Natural killer cell (primary cell): Measurements from ENCODE around the gene OVCA2. TPM values are rescaled to one million over a fixed set of nuclear protein-coding genes. Genes with fewer than 3 reads are reported as not detected.

Source experiments
- ATAC-seq, 3 donors: fragments of 150-1000 bp in 2 of 3; fragments of 200-7000 bp in 1 of 3; cut with Tn5 transposase; 1 replicate in 1 of 3; 2 replicates in 2 of 3; pipeline ENCODE4 v1.10.0; 2021; ENCODE audit warnings: mild to moderate bottlenecking in 2 of 3, moderate library complexity in 2 of 3
- DNase-seq, 2 donors: peaks; one replicate each; pipeline versions ENCODE4 v3.0.0 to v3.0.0-alpha.2; 2013 to 2021; ENCODE audit warnings: mixed read lengths in 1 of 2
- H3K27ac ChIP-seq: one replicate; pipeline ENCODE4 v1.5.1; 2013; ENCODE audit warnings: mild to moderate bottlenecking, low read length
- H3K27me3 ChIP-seq: one replicate; pipeline ENCODE4 v1.6.1; 2013; ENCODE audit warnings: low read length; ENCODE audit not compliant: control insufficient read depth, insufficient read depth
- H3K36me3 ChIP-seq: one replicate; pipeline ENCODE4 v1.6.1; 2013; ENCODE audit warnings: low read length; ENCODE audit not compliant: control insufficient read depth, insufficient read depth
- H3K4me1 ChIP-seq: one replicate; pipeline ENCODE4 v1.6.1; 2013; ENCODE audit warnings: low read length; ENCODE audit not compliant: control insufficient read depth, insufficient read depth
- H3K4me3 ChIP-seq: one replicate; pipeline ENCODE4 v1.5.1; 2013; ENCODE audit warnings: low read length
- H3K9me3 ChIP-seq: one replicate; pipeline ENCODE4 v1.6.1; 2013; ENCODE audit warnings: low read length; ENCODE audit not compliant: control insufficient read depth, insufficient read depth
- H3K27ac Mint-ChIP-seq, 2 donors: one replicate each; pipeline ENCODE4 v1.8.0; 2022; ENCODE audit warnings: mild to moderate bottlenecking in 2 of 2, mixed read lengths in 2 of 2, moderate library complexity in 1 of 2
- H3K27me3 Mint-ChIP-seq, 2 donors: one replicate each; pipeline ENCODE4 v1.8.0; 2022; ENCODE audit warnings: low read depth in 2 of 2, mixed read lengths in 2 of 2
- H3K36me3 Mint-ChIP-seq: one replicate; pipeline ENCODE4 v1.8.0; 2022; ENCODE audit warnings: mixed read lengths
- H3K4me1 Mint-ChIP-seq, 2 donors: one replicate each; pipeline ENCODE4 v1.8.0; 2022; ENCODE audit warnings: mixed read lengths in 2 of 2
- H3K4me3 Mint-ChIP-seq: one replicate; pipeline ENCODE4 v1.8.0; 2022; ENCODE audit warnings: mild to moderate bottlenecking, moderate library complexity, mixed read lengths
- H3K9me3 Mint-ChIP-seq, 2 donors: one replicate each; pipeline ENCODE4 v1.8.0; 2022; ENCODE audit warnings: mixed read lengths in 2 of 2
- WGBS: methylation state at CpG from one replicate; pipeline ENCODE4 v1.1.7; 2013; ENCODE audit warnings: missing lambda C conversion rate; ENCODE audit not compliant: insufficient coverage; 5-methylcytosine and 5-hydroxymethylcytosine counted together
- intact Hi-C: fragments of 100-400 bp; cut with micrococcal nuclease; formaldehyde crosslinking; loops from one replicate; pipeline ENCODE4 v1.14.2; 2022
- total RNA-seq, 4 donors: library from RNA; stranded (reverse); fragments of 120-200 nt in 1 of 4; gene quantifications; one replicate each; pipeline versions ENCODE4 v1.2.3 to v1.2.4, GENCODE V29; 2013 to 2022
- TF ChIP-seq, protein P1 (sequence below): fragments of 200-600 bp; IDR thresholded peaks from one replicate; pipeline ENCODE4 v1.8.0; 2022; ENCODE audit warnings: antibody characterized with exemption

Gene OVCA2
- total RNA-seq, 3 donors from 2014 or later (not counting 1 experiment from before 2014, with no cell fraction given): 27.9 to 33.8 (median 28.5) TPM

DNA sequence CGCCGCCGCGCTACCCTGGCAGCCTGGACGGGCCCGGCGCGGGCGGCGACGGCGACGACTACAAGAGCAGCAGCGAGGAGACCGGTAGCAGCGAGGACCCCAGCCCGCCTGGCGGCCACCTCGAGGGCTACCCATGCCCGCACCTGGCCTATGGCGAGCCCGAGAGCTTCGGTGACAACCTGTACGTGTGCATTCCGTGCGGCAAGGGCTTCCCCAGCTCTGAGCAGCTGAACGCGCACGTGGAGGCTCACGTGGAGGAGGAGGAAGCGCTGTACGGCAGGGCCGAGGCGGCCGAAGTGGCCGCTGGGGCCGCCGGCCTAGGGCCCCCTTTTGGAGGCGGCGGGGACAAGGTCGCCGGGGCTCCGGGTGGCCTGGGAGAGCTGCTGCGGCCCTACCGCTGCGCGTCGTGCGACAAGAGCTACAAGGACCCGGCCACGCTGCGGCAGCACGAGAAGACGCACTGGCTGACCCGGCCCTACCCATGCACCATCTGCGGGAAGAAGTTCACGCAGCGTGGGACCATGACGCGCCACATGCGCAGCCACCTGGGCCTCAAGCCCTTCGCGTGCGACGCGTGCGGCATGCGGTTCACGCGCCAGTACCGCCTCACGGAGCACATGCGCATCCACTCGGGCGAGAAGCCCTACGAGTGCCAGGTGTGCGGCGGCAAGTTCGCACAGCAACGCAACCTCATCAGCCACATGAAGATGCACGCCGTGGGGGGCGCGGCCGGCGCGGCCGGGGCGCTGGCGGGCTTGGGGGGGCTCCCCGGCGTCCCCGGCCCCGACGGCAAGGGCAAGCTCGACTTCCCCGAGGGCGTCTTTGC, 16.2 kb downstream of the OVCA2 start:
- H3K27me3 Mint-ChIP-seq: no peaks in the 10 kb centered on the region
- H3K4me3 Mint-ChIP-seq: peak overlapping the region; percentile 58
- Histone ChIP-seq H3K27ac (no peak overlapping the region), H3K4me3 (no peak overlapping the region), H3K27me3 (no peaks in the 10 kb centered on the region), H3K4me1 (peaks cover 47% of the 10 kb centered on the region), H3K9me3 (no peaks in the 10 kb centered on the region), H3K36me3 (peaks cover 3% of the 10 kb centered on the region)
- H3K36me3 Mint-ChIP-seq: no peaks in the 10 kb centered on the region
- intact Hi-C loops: no loop called here
- TF ChIP-seq, protein P1, sequence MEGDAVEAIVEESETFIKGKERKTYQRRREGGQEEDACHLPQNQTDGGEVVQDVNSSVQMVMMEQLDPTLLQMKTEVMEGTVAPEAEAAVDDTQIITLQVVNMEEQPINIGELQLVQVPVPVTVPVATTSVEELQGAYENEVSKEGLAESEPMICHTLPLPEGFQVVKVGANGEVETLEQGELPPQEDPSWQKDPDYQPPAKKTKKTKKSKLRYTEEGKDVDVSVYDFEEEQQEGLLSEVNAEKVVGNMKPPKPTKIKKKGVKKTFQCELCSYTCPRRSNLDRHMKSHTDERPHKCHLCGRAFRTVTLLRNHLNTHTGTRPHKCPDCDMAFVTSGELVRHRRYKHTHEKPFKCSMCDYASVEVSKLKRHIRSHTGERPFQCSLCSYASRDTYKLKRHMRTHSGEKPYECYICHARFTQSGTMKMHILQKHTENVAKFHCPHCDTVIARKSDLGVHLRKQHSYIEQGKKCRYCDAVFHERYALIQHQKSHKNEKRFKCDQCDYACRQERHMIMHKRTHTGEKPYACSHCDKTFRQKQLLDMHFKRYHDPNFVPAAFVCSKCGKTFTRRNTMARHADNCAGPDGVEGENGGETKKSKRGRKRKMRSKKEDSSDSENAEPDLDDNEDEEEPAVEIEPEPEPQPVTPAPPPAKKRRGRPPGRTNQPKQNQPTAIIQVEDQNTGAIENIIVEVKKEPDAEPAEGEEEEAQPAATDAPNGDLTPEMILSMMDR: no peak
- H3K4me1 Mint-ChIP-seq: peaks cover 16 to 33% of the 10 kb centered on the region in 2 donors
- no peak for ATAC-seq
- peak in 1 of 2 donors; percentile 57 for DNase-seq
- H3K27ac Mint-ChIP-seq: peak overlapping the region in 1 of 2 donors; percentile 23
- WGBS: 49% methylated on average over 98 of the region's 98 CpGs
- no peaks in the 10 kb centered on the region for H3K9me3 Mint-ChIP-seq

DNA sequence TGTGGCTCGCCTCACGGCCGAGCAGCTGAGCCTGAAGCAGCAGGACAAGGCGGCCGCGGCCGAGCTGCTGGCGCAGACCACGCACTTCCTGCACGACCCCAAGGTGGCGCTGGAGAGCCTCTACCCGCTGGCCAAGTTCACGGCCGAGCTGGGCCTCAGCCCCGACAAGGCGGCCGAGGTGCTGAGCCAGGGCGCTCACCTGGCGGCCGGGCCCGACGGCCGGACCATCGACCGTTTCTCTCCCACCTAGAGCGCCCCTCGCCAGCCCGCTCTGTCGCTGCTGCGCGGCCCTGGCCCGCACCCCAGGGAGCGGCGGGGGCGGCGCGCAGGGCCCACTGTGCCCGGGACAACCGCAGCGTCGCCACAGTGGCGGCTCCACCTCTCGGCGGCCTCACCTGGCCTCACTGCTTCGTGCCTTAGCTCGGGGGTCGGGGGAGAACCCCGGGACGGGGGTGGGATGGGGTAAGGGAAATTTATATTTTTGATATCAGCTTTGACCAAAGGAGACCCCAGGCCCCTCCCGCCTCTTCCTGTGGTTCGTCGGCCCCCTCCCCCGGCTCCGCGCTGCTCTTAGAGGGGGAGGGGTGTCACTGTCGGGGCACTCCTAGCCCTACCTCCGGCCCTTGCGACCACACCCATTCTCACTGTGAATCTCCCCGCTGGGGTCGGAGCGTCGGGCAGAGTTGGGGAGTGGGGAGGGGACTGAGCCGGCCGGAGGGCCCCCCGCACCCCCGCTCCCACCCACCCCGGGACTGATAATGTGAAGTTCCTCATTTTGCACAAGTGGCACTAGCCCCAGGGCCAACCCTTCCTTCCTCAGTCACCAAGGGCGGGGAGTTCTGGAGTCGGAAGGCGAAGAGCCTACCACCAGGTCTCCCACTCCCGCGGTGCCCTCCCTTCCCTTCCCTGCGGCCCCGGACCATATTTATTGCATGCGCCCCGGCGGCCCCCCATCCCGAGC, 17.0 kb downstream of the OVCA2 start:
- peak overlapping the region; percentile 15 for H3K4me3 ChIP-seq
- TF ChIP-seq, protein P1: peak; percentile 86
- peak; percentile 24 to 58 (median 35) for ATAC-seq

DNA sequence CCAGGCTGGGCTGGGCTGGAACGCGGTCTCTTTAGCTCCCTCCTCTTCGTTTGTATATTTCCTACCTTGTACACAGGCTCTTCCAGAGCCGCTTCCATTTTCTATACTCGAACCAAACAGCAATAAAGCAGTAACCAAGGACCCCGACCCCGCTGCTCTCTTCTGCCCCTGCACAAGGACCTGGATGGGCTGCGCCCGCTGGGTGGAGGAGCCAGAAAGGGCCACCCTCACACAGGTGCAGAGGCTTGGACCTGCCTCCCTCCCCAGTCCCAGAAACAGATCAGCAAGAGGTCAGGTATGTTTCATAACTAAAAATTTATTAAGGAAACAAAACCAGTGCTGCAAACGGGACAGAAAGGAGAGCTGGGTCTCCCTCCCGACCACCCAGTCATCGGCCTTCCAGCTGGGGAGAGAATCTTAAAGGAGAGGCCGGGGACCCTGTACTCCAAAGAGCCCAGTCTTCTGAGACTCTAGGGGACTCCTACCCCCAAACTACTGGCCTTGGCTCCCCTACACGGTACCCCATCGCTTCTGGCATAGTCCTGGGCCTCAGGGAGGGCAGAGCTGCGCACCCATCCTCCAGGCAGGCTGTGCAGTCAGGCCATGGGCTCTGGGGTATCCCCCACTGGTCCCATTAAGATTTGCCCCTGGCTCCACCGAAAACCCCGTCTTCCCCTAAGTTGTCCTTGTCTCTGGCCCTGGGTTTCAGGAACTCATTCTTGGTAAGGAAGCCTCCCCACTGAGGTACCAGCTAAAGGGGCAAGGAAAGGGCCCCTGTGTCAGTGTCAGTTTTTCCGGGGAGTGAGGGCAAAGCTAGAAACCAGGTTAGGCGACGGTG, 17.9 kb downstream of the OVCA2 start:
- Mint-ChIP-seq H3K4me3 (peak overlapping the region; percentile 82), H3K36me3 (no peaks in the 10 kb centered on the region), H3K4me1 (peaks cover 14 to 38% of the 10 kb centered on the region in 2 donors), H3K27ac (peak overlapping the region; percentile 79 to 80), H3K27me3 (no peaks in the 10 kb centered on the region), H3K9me3 (no peaks in the 10 kb centered on the region)
- Histone ChIP-seq H3K4me1 (peaks cover 41% of the 10 kb centered on the region), H3K9me3 (no peaks in the 10 kb centered on the region), H3K27ac (no peak overlapping the region), H3K4me3 (no peak overlapping the region), H3K36me3 (peaks cover 11% of the 10 kb centered on the region), H3K27me3 (no peaks in the 10 kb centered on the region)
- WGBS: 75% methylated on average over 21 of the region's 21 CpGs
- intact Hi-C loops: no loop called here
- no peak for DNase-seq
- ATAC-seq: no peak
- TF ChIP-seq, protein P1: no peak

More for the DNA sequence above, 17.0 kb downstream of the OVCA2 start:
- no peaks in the 10 kb centered on the region for H3K27me3 Mint-ChIP-seq
- Histone ChIP-seq H3K36me3 (peaks cover 10% of the 10 kb centered on the region), H3K27me3 (no peaks in the 10 kb centered on the region), H3K9me3 (no peaks in the 10 kb centered on the region), H3K27ac (no peak overlapping the region), H3K4me1 (peaks cover 41% of the 10 kb centered on the region)
- WGBS: 7% methylated on average over 67 of the region's 78 CpGs
- intact Hi-C loops: no loop called here
- DNase-seq: peak; percentile 80 to 81
- peak overlapping the region; percentile 82 for H3K4me3 Mint-ChIP-seq
- H3K27ac Mint-ChIP-seq: peak overlapping the region; percentile 79 to 80
- no peaks in the 10 kb centered on the region for H3K9me3 Mint-ChIP-seq
- no peaks in the 10 kb centered on the region for H3K36me3 Mint-ChIP-seq
- peaks cover 12 to 33% of the 10 kb centered on the region in 2 donors for H3K4me1 Mint-ChIP-seq
